B cell (primary cell): ENCODE results near the gene USP26. TPM values are rescaled to one million over a fixed set of nuclear protein-coding genes. Genes with fewer than 3 reads are reported as not detected.

ENCODE experiments used
- ATAC-seq: fragments of 200-7000 bp; cut with Tn5 transposase; one replicate; pipeline ENCODE4 v1.10.0; 2021; ENCODE audit warnings: low read depth, mild to moderate bottlenecking, moderate number of reproducible peaks, moderate library complexity
- CTCF ChIA-PET: fragments of 350-600 bp; sonication (Branson Sonifier 250); formaldehyde crosslinking; loops from one replicate; lab custom pipeline; 2021; ENCODE audit warnings: antibody characterized with exemption, inconsistent platforms; lab: Charles Lee
- POLR2A ChIA-PET: fragments of 350-600 bp; sonication (Branson Sonifier 250); formaldehyde crosslinking; loops from one replicate; lab custom pipeline; 2021; ENCODE audit warnings: antibody characterized with exemption; lab: Charles Lee
- DNase-seq: peaks from one replicate; pipeline ENCODE4 v3.0.0; 2013
- H2AFZ ChIP-seq: 2 replicates; pipeline ENCODE4 v1.6.1; 2012; ENCODE audit warnings: mild to moderate bottlenecking, low read depth, low read length; ENCODE audit not compliant: insufficient read depth, poor library complexity, severe bottlenecking
- H3K27ac ChIP-seq, 2 donors: 1 replicate in 1 of 2; 2 replicates in 1 of 2; pipeline ENCODE4 v1.5.1; 2012 to 2013; ENCODE audit warnings: low read length in 2 of 2, mild to moderate bottlenecking in 2 of 2, moderate library complexity in 1 of 2
- H3K27me3 ChIP-seq, 4 experiments: fragments of 200-600 bp in 1 of 4; sonication (generic) in 1 of 4; replicated peaks in 1 of 4; 1 replicate in 2 of 4; 2 replicates in 2 of 4; pipeline versions ENCODE4 v1.6.1 to v1.7.0; 2013 to 2016; ENCODE audit warnings: low read length in 3 of 4, mild to moderate bottlenecking in 2 of 4, mixed read lengths in 1 of 4, moderate library complexity in 1 of 4; ENCODE audit not compliant: insufficient read depth in 4 of 4, control insufficient read depth in 3 of 4; ENCODE audit errors: control extremely low read depth in 1 of 4
- H3K36me3 ChIP-seq, 2 experiments: replicated peaks in 1 of 2; 1 replicate in 1 of 2; 2 replicates in 1 of 2; pipeline versions ENCODE4 v1.6.1 to v1.7.1; 2013; ENCODE audit warnings: low read length in 1 of 2; ENCODE audit not compliant: insufficient read depth in 2 of 2, control insufficient read depth in 1 of 2; ENCODE audit errors: control extremely low read depth in 1 of 2, extremely low read depth in 1 of 2
- H3K4me1 ChIP-seq, 2 donors: fragments of 200-600 bp in 1 of 2; sonication (generic) in 1 of 2; 1 replicate in 1 of 2; 2 replicates in 1 of 2; pipeline versions ENCODE4 v1.5.1 to v1.6.1; 2013 to 2017; ENCODE audit warnings: low read length in 2 of 2; ENCODE audit not compliant: control insufficient read depth in 2 of 2, insufficient read depth in 2 of 2
- H3K4me2 ChIP-seq: replicated peaks from 2 replicates; pipeline ENCODE3; 2012; ENCODE audit warnings: mild to moderate bottlenecking, low read depth, low read length; ENCODE audit not compliant: poor library complexity, severe bottlenecking
- H3K4me3 ChIP-seq, 5 experiments: fragments of 200-600 bp in 1 of 5; sonication (generic) in 1 of 5; 1 replicate in 3 of 5; 2 replicates in 2 of 5; pipeline versions ENCODE4 v1.5.1 to v1.7.0; 2011 to 2016; ENCODE audit warnings: low read length in 4 of 5, mild to moderate bottlenecking in 4 of 5, low read depth in 2 of 5, control low read depth in 1 of 5, moderate library complexity in 1 of 5; ENCODE audit not compliant: insufficient read depth in 1 of 5; ENCODE audit errors: control extremely low read depth in 1 of 5, extremely low read depth in 1 of 5
- H3K79me2 ChIP-seq: fragments of 200-600 bp; sonication (generic); one replicate; pipeline ENCODE4 v1.6.0; 2016; ENCODE audit warnings: low read length; ENCODE audit not compliant: control insufficient read depth, insufficient read depth
- H3K9ac ChIP-seq: fragments of 200-600 bp; sonication (generic); 2 replicates; pipeline ENCODE4 v1.6.1; 2017; ENCODE audit warnings: mild to moderate bottlenecking, low read length, moderate library complexity
- H3K9me3 ChIP-seq, 3 donors: one replicate each; pipeline versions ENCODE4 v1.6.1 to v1.7.1; 2013; ENCODE audit warnings: low read length in 2 of 3; ENCODE audit not compliant: control insufficient read depth in 2 of 3, insufficient read depth in 1 of 3; ENCODE audit errors: control extremely low read depth in 1 of 3
- H4K20me1 ChIP-seq: 2 replicates; pipeline ENCODE4 v1.6.0; 2012; ENCODE audit warnings: mild to moderate bottlenecking, low read length; ENCODE audit not compliant: insufficient read depth, control insufficient read depth, poor library complexity, severe bottlenecking
- H3K27ac Mint-ChIP-seq: one replicate; pipeline ENCODE4 v1.8.0; 2021; ENCODE audit warnings: mixed read lengths
- H3K27me3 Mint-ChIP-seq: one replicate; pipeline ENCODE4 v1.8.0; 2021; ENCODE audit warnings: mixed read lengths
- H3K4me1 Mint-ChIP-seq: one replicate; pipeline ENCODE4 v1.8.0; 2021; ENCODE audit warnings: mixed read lengths
- H3K4me3 Mint-ChIP-seq: one replicate; pipeline ENCODE4 v1.8.0; 2021; ENCODE audit warnings: mixed read lengths
- H3K9me3 Mint-ChIP-seq: one replicate; pipeline ENCODE4 v1.8.0; 2022; ENCODE audit warnings: mixed read lengths; ENCODE audit not compliant: insufficient read depth
- EZH2 ChIP-seq: IDR thresholded peaks from 2 replicates; pipeline ENCODE4 v1.6.1; 2012; ENCODE audit warnings: borderline replicate concordance, low read depth, mild to moderate bottlenecking, moderate library complexity, low read length; ENCODE audit not compliant: insufficient read depth, poor library complexity, severe bottlenecking
- WGBS: methylation state at CpG from one replicate; pipeline ENCODE4 v1.1.5; 2013; ENCODE audit warnings: missing lambda C conversion rate; ENCODE audit not compliant: insufficient coverage; 5-methylcytosine and 5-hydroxymethylcytosine counted together
- intact Hi-C: fragments of 100-400 bp; cut with micrococcal nuclease; formaldehyde crosslinking; loops from one replicate; pipeline ENCODE4 v1.10.0; 2022
- polyA plus RNA-seq: library from polyadenylated mRNA; depleted of rRNA; stranded (reverse); fragments of >200 nt; gene quantifications from 2 replicates; pipeline ENCODE4 v1.2.3, GENCODE V29; 2012
- total RNA-seq, 2 donors: library from RNA; stranded (reverse); fragments of 120-200 nt in 1 of 2; gene quantifications; 1 replicate in 1 of 2; 2 replicates in 1 of 2; pipeline versions ENCODE4 v1.2.3 to v1.2.4, GENCODE V29; 2013 to 2022
- TF ChIP-seq, protein P1 (sequence below): fragments of 200-600 bp; IDR thresholded peaks from one replicate; pipeline ENCODE4 v1.8.0; 2022; ENCODE audit warnings: antibody characterized with exemption, mild to moderate bottlenecking

The USP26 gene
- total and polyA plus RNA-seq, 2 donors (not counting 1 experiment from before 2014, with no cell fraction given): not detected

- H3K27me3 Mint-ChIP-seq: peaks cover 9% of the 10 kb centered on the region
- Histone ChIP-seq H3K4me3 (no peak overlapping the region), H3K4me2 (no peak overlapping the region), H3K27ac (no peak overlapping the region), H3K9me3 (no peaks in the 10 kb centered on the region), H3K4me1 (no peaks in the 10 kb centered on the region), H3K36me3 (no peaks in the 10 kb centered on the region), H3K9ac (no peak overlapping the region), H4K20me1 (no peaks in the 10 kb centered on the region), H3K79me2 (no peaks in the 10 kb centered on the region), H2AFZ (no peak overlapping the region), H3K27me3 (no peaks in the 10 kb centered on the region)
- no peak overlapping the region for H3K27ac Mint-ChIP-seq
- DNase-seq (no peak), ATAC-seq (no peak)
- TF ChIP-seq EZH2: no peak
- TF ChIP-seq, protein P1, sequence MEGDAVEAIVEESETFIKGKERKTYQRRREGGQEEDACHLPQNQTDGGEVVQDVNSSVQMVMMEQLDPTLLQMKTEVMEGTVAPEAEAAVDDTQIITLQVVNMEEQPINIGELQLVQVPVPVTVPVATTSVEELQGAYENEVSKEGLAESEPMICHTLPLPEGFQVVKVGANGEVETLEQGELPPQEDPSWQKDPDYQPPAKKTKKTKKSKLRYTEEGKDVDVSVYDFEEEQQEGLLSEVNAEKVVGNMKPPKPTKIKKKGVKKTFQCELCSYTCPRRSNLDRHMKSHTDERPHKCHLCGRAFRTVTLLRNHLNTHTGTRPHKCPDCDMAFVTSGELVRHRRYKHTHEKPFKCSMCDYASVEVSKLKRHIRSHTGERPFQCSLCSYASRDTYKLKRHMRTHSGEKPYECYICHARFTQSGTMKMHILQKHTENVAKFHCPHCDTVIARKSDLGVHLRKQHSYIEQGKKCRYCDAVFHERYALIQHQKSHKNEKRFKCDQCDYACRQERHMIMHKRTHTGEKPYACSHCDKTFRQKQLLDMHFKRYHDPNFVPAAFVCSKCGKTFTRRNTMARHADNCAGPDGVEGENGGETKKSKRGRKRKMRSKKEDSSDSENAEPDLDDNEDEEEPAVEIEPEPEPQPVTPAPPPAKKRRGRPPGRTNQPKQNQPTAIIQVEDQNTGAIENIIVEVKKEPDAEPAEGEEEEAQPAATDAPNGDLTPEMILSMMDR: no peak
- intact Hi-C loops: no loop called here
- no peak overlapping the region for H3K4me3 Mint-ChIP-seq
- ChIA-PET CTCF (interaction anchor here (0.6 kb wide), 1 partner anchor 1330 kb away, joined by 3 read pairs; no protein-coding TSS in a partner anchor), POLR2A (no interaction called here)
- no peaks in the 10 kb centered on the region for H3K9me3 Mint-ChIP-seq
- no peaks in the 10 kb centered on the region for H3K4me1 Mint-ChIP-seq
Measured at GRCh38 chrX:132986556-132986955, 110.4 kb downstream of the USP26 start.

DNA sequence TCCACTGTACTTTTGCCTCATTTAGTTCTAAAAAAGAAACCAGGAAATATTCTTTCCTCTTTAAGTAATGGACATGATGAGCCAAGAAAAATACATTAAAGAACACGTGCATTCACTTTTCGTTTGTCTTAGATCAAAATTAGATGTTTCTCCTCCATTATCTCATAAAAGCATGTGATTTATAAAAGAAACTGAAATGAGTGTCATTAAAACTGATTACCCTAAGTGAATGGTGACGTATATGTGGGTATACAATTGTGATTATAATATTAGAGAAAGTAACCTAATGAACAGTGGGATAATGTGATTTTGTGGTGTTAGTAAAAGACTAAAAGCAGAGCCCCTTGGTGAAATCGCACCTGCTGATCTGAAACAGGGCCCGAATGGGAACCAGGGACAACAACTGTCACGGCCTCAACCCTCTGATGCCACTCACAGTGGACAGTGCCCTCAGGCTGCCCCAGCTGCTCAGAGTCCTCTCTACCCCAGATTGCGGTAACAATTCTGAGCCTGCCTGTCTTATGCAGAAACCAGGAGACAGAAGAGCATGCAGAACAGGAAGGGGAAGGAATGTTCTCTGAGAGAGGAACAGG, 112.8 kb downstream of the USP26 start:
- H3K4me3 ChIP-seq: no peak overlapping the region
- no peak overlapping the region for H3K27ac ChIP-seq
- no peak for DNase-seq
- H3K4me1 ChIP-seq: no peaks in the 10 kb centered on the region
- no peak for ATAC-seq
- TF ChIP-seq, protein P1: no peak
- H3K9ac ChIP-seq: no peak overlapping the region
- H4K20me1 ChIP-seq: no peaks in the 10 kb centered on the region
- Mint-ChIP-seq H3K27me3 (peaks cover 9% of the 10 kb centered on the region), H3K4me1 (no peaks in the 10 kb centered on the region), H3K4me3 (no peak overlapping the region), H3K27ac (no peak overlapping the region), H3K9me3 (no peaks in the 10 kb centered on the region)
- intact Hi-C loops: no loop called here
- no peaks in the 10 kb centered on the region for H3K27me3 ChIP-seq
- POLR2A ChIA-PET: no interaction called here
- H3K36me3 ChIP-seq: no peaks in the 10 kb centered on the region
- CTCF ChIA-PET: no interaction called here
- H3K4me2 ChIP-seq: no peak overlapping the region
- H3K9me3 ChIP-seq: no peaks in the 10 kb centered on the region
- no peaks in the 10 kb centered on the region for H3K79me2 ChIP-seq
- WGBS: 80% methylated on average over 2 of the region's 7 CpGs
- H2AFZ ChIP-seq: no peak overlapping the region
